Natural killer cell (primary cell): Measurements from ENCODE around the gene PTPRT. TPM values are rescaled to one million over a fixed set of nuclear protein-coding genes. Genes with fewer than 3 reads are reported as not detected.

Experiments
- ATAC-seq, 3 donors: fragments of 150-1000 bp in 2 of 3; fragments of 200-7000 bp in 1 of 3; cut with Tn5 transposase; 1 replicate in 1 of 3; 2 replicates in 2 of 3; pipeline ENCODE4 v1.10.0; 2021; ENCODE audit warnings: mild to moderate bottlenecking in 2 of 3, moderate library complexity in 2 of 3
- DNase-seq, 2 donors: peaks; one replicate each; pipeline versions ENCODE4 v3.0.0 to v3.0.0-alpha.2; 2013 to 2021; ENCODE audit warnings: mixed read lengths in 1 of 2
- H3K27ac ChIP-seq: one replicate; pipeline ENCODE4 v1.5.1; 2013; ENCODE audit warnings: mild to moderate bottlenecking, low read length
- H3K27me3 ChIP-seq: one replicate; pipeline ENCODE4 v1.6.1; 2013; ENCODE audit warnings: low read length; ENCODE audit not compliant: control insufficient read depth, insufficient read depth
- H3K36me3 ChIP-seq: one replicate; pipeline ENCODE4 v1.6.1; 2013; ENCODE audit warnings: low read length; ENCODE audit not compliant: control insufficient read depth, insufficient read depth
- H3K4me1 ChIP-seq: one replicate; pipeline ENCODE4 v1.6.1; 2013; ENCODE audit warnings: low read length; ENCODE audit not compliant: control insufficient read depth, insufficient read depth
- H3K4me3 ChIP-seq: one replicate; pipeline ENCODE4 v1.5.1; 2013; ENCODE audit warnings: low read length
- H3K9me3 ChIP-seq: one replicate; pipeline ENCODE4 v1.6.1; 2013; ENCODE audit warnings: low read length; ENCODE audit not compliant: control insufficient read depth, insufficient read depth
- H3K27ac Mint-ChIP-seq, 2 donors: one replicate each; pipeline ENCODE4 v1.8.0; 2022; ENCODE audit warnings: mild to moderate bottlenecking in 2 of 2, mixed read lengths in 2 of 2, moderate library complexity in 1 of 2
- H3K27me3 Mint-ChIP-seq, 2 donors: one replicate each; pipeline ENCODE4 v1.8.0; 2022; ENCODE audit warnings: low read depth in 2 of 2, mixed read lengths in 2 of 2
- H3K36me3 Mint-ChIP-seq: one replicate; pipeline ENCODE4 v1.8.0; 2022; ENCODE audit warnings: mixed read lengths
- H3K4me1 Mint-ChIP-seq, 2 donors: one replicate each; pipeline ENCODE4 v1.8.0; 2022; ENCODE audit warnings: mixed read lengths in 2 of 2
- H3K4me3 Mint-ChIP-seq: one replicate; pipeline ENCODE4 v1.8.0; 2022; ENCODE audit warnings: mild to moderate bottlenecking, moderate library complexity, mixed read lengths
- H3K9me3 Mint-ChIP-seq, 2 donors: one replicate each; pipeline ENCODE4 v1.8.0; 2022; ENCODE audit warnings: mixed read lengths in 2 of 2
- CTCF ChIP-seq: fragments of 200-600 bp; IDR thresholded peaks from one replicate; pipeline ENCODE4 v1.8.0; 2022; ENCODE audit warnings: antibody characterized with exemption
- WGBS: methylation state at CpG from one replicate; pipeline ENCODE4 v1.1.7; 2013; ENCODE audit warnings: missing lambda C conversion rate; ENCODE audit not compliant: insufficient coverage; 5-methylcytosine and 5-hydroxymethylcytosine counted together
- intact Hi-C: fragments of 100-400 bp; cut with micrococcal nuclease; formaldehyde crosslinking; loops from one replicate; pipeline ENCODE4 v1.14.2; 2022
- total RNA-seq, 4 donors: library from RNA; stranded (reverse); fragments of 120-200 nt in 1 of 4; gene quantifications; one replicate each; pipeline versions ENCODE4 v1.2.3 to v1.2.4, GENCODE V29; 2013 to 2022

PTPRT gene
- not detected for total RNA-seq
- 0.02 TPM for total RNA-seq (2013)

- DNase-seq (no peak), ATAC-seq (no peak)
- no peak within 1 kb of the TSS for H3K27ac ChIP-seq
- peaks cover 4% of the 10 kb centered on the region for H3K4me1 ChIP-seq
- intact Hi-C loops, result no loop called here
- no peaks in the 10 kb centered on the region for H3K4me1 Mint-ChIP-seq
- peaks cover 13% of the 10 kb centered on the region for H3K27me3 ChIP-seq
- no peaks in the 10 kb centered on the region for H3K36me3 ChIP-seq
- no peaks in the 10 kb centered on the region for H3K9me3 ChIP-seq
- no peaks in the 10 kb centered on the region for H3K9me3 Mint-ChIP-seq
- 3% methylated on average over 115 of the region's 115 CpGs for whole genome bisulfite sequencing
- H3K4me3 Mint-ChIP-seq, result no peak within 1 kb of the TSS
- no peaks in the 10 kb centered on the region for H3K36me3 Mint-ChIP-seq
- no peak within 1 kb of the TSS for H3K27ac Mint-ChIP-seq
- TF ChIP-seq CTCF, result no peak
- peaks cover 33 to 47% of the 10 kb centered on the region in 2 donors for H3K27me3 Mint-ChIP-seq
- H3K4me3 ChIP-seq, result no peak within 1 kb of the TSS
Measured at GRCh38 chr20:43189554-43190331, at the start of gene PTPRT. TSS of gene PTPRT (minus strand) at chr20:43189906. CDS start at chr20:43189733, 173 bp downstream.

- no peak for ATAC-seq
- Histone ChIP-seq H3K27me3 (no peaks in the 10 kb centered on the region), H3K36me3 (no peaks in the 10 kb centered on the region), H3K4me1 (no peaks in the 10 kb centered on the region), H3K4me3 (no peak overlapping the region), H3K27ac (no peak overlapping the region), H3K9me3 (no peaks in the 10 kb centered on the region)
- TF ChIP-seq CTCF, result no peak
- Mint-ChIP-seq H3K36me3 (no peaks in the 10 kb centered on the region), H3K27me3 (peaks cover 8% of the 10 kb centered on the region in 2 donors), H3K9me3 (no peaks in the 10 kb centered on the region), H3K4me3 (no peak overlapping the region), H3K4me1 (no peaks in the 10 kb centered on the region), H3K27ac (no peak overlapping the region)
- intact Hi-C loops, result no loop called here
- 83% methylated on average over 3 of the region's 3 CpGs for WGBS
- no peak for DNase-seq
Measured at GRCh38 chr20:43238833-43239232, 49.1 kb upstream of the PTPRT start.

GRCh38 chr20:43238266-43238665 is 48.6 kb upstream of the PTPRT start:
- ATAC-seq (no peak), DNase-seq (no peak)
- no peaks in the 10 kb centered on the region for H3K4me1 ChIP-seq
- no peaks in the 10 kb centered on the region for H3K4me1 Mint-ChIP-seq
- H3K36me3 Mint-ChIP-seq, result no peaks in the 10 kb centered on the region
- H3K27me3 Mint-ChIP-seq, result peaks cover 8% of the 10 kb centered on the region in 2 donors
- no peak overlapping the region for H3K27ac ChIP-seq
- no peaks in the 10 kb centered on the region for H3K9me3 ChIP-seq
- H3K4me3 Mint-ChIP-seq, result no peak overlapping the region
- 64% methylated on average over 5 of the region's 5 CpGs for WGBS
- TF ChIP-seq CTCF, result no peak
- H3K36me3 ChIP-seq, result no peaks in the 10 kb centered on the region
- no peaks in the 10 kb centered on the region for H3K27me3 ChIP-seq
- H3K27ac Mint-ChIP-seq, result no peak overlapping the region
- no peaks in the 10 kb centered on the region for H3K9me3 Mint-ChIP-seq
- intact Hi-C loops, result no loop called here
- no peak overlapping the region for H3K4me3 ChIP-seq
